GM18951 (cell line): ENCODE results near the gene DCN.

ENCODE experiments used
- POLR2A ChIP-seq: IDR thresholded peaks from 4 replicates; pipeline ENCODE4 v1.6.1; 2011; ENCODE audit warnings: mild to moderate bottlenecking; ENCODE audit not compliant: insufficient read length, insufficient read depth; ENCODE audit errors: extremely low read depth
- in situ Hi-C: fragments of 300-500 bp; cut with MboI; formaldehyde crosslinking; loops from one replicate; pipeline ENCODE4 v1.12.0; 2022; ENCODE audit warnings: low sequenced_read_pairs, mixed read lengths, inconsistent platforms; ENCODE audit not compliant: unreplicated experiment

Gene DCN

DNA sequence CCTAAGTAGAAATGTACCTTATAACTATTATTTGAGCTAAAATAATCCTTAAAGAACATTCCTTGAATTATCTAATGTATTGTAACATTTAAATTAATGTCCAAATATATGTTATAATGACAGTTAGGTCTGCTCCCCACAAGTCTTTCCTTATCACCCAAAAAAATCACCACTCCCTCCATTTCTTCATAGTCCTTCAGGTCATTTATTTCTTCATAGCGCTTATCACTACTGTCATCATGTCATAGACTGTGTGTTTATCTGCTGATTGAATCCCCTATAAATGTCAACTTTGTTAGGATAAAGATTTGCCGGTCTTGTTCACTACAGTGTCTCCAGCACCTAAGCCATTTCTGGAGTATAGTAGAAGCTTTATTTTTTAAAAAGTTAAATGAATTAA lies 83.3 kb downstream of the DCN start:
- in situ Hi-C loops, result no loop called here
- no peak for TF ChIP-seq POLR2A

- in situ Hi-C loops, result no loop called here
Measured at GRCh38 chr12:91098941-91099340, 83.7 kb downstream of the DCN start.

DNA sequence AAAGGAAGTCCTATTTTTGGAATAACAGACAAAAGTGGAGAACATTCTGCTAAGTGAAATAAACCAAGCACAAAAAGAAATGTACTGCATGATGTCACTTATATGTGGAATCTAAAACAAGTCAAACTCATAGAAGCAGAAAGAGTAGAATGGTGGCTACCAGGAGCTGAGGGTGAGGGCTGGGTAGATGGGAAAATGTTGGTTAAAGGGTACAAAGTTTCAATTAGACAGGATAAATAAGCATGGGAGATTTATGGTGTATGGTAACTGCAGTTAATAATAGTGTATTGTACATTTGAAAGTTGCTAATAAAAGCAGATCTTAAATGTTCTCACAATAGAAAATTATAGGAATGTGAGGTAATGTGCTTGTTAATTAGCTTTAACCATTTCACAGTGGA lies 84.2 kb downstream of the DCN start:
- in situ Hi-C loops, result no loop called here
- no peak for TF ChIP-seq POLR2A

More at GRCh38 chr12:91098941-91099340, 83.7 kb downstream of the DCN start:
- no peak for TF ChIP-seq POLR2A

DNA sequence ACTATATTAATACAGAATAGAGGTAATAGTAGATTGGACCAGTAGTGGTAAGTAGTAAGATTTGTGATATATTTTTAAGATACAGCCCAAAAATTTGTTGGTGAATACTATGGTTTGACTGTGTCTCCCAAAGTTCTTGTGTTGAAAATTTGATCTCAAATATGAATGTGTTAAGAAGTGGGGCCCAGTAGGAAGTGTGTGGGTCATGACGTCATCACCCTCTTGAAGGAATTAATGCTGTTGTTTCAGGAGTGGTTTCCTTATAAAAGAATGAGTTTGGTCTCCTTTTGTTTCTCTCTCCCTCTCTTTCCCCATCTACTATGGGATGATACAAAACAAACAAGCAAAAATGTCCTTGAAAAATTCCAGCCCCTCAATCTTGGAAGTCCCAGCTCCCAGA lies 87.7 kb downstream of the DCN start:
- in situ Hi-C loops, result no loop called here
- TF ChIP-seq POLR2A, result no peak

- TF ChIP-seq POLR2A, result no peak
- in situ Hi-C loops, result no loop called here
Measured at GRCh38 chr12:91094032-91094662, 88.5 kb downstream of the DCN start.

DNA sequence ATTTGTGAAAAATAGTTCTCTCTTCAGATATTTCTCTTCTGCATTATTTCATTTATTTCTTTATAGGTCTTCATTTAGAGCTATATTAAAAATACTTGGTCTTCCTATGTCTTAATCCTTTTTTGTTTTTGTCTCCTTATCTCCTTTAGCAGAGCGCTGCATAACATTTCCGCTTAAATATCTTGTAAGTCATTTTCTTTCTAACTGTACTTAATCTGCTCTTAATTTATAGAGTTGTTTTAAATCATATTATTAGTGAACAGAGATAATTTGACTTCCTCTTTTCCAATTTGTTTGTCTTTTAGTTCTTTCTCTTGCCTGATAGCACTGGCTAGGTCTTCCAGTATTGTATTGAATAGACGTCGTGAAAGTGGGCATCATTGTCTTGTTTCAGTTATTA lies 89.3 kb downstream of the DCN start:
- TF ChIP-seq POLR2A, result no peak
- in situ Hi-C loops, result no loop called here

GRCh38 chr12:91091916-91092715 lies 90.5 kb downstream of the DCN start:
- in situ Hi-C loops, result no loop called here
- no peak for TF ChIP-seq POLR2A
